Measurements from ENCODE around the gene NME3.
"Not testable (repeated sequence)": the region's sequence is repeated elsewhere in the genome, so short reads cannot be mapped to it uniquely, and the experiment has no call there.

The NME3 gene

DNA sequence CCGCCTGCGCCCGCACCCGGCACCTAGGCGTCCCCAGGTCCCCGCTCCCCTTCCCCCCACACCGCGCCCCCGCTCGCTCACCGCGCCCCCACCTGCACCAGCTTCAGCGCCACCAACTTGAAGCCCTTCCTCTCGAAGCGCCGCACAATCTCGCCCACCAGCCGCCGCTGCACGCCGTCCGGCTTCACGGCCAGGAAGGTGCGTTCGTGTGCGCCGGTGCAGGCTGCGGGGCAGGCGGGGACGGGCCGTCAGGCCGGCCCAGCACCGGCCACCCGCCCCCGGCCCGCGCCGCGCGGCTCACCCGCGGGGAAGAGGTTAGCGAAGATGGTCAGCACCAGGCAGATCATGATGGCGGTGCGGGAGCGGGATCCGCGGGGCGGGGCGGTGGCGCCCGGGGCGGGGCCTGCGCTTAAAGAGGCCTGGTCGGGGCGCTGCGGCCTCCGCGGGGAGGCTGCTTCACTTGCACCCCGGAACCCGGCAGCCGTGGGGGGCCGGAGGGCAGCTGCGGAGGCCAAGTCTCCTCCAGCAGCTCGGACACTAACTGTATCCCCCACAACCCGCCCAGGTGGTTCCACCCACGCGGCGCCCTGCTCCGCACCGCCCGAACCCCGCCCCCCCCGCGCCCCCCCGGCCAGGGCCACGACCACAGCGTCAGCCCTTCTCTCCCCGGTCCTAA, at the start of gene NME3:
NME3 (minus strand) TSS at position 356 of the 676 bp plus-strand sequence; CDS start at position 347, 9 bp downstream.
- DNase-seq = no peak

DNA sequence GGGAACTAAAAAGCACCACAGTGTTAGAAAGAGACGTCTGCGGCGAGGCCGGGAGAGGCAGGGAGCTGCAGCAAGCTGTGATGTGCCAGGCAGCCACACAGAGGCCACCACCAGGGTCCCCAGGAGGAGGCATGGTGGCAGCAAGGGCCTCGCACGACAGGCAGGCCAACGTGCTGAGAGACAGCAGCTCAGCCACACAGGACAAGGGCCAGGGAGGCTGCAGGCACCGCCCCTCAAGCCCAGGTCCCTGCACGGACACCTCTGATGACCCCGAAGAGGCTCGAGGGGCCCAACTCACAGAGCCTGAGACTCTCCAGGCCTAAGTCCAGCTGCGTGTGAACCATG, 49.6 kb upstream of the NME3 start:
- no peak for DNase-seq

DNA sequence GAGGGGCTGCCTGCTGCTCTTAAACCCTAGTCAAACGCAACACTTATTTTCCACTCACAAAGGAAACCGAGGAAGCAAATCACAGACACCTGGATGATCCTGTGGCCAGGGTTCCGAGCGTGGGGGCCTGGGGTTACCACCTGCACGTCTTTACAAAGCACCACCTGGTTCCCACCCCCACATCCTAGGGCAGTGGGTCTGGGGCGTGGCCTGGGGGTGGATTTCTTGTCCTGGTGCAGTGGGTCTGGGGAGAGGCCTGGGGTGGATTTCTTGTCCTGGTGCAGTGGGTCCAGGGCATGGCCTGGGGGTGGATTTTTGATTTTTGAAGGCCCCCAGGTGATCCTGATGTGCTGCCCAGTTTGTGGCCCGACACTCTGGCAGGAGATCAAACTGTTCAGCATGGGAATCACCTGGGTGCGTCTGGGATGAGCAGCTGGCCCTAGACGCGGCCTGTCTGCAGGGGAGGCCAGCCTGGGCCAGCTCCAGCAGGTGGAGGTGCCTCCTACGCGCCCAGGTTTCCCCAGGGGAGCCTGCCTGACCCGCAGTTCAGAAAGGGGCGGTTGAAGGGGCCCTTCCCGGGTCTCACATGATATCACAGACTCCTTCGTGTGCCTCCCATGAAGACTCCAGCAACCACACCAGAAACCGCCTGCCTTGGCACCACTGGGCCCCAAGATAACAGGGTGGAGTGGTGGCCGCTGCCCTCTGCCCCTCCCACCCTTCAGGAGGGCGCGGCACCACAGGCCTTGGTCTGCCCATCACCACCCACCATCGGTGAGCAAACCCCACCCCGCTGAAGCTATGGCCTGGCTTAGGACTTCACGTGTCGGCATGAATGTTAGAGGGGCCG, 49.0 kb upstream of the NME3 start:
- DNase-seq = no peak

DNA sequence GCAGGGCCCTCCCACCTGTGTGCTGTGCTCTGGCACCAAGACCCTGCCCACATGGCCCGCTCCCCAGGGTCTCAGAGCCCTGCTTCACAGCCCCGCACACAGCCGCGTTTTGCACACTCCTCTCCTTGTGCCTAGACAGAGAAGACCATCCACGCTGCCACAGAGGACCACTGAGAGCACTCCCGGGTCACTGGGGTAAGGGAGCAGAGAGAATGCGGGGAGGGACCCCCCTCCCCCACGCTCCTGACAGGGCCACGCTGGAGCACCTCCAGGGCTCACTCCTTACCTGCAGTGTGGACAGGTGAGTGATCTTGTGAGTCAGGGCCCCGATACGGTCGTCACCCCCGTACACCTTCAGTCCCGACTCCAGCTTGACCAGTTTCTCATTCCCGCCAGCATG, 48.3 kb upstream of the NME3 start:
- no peak for DNase-seq

DNA sequence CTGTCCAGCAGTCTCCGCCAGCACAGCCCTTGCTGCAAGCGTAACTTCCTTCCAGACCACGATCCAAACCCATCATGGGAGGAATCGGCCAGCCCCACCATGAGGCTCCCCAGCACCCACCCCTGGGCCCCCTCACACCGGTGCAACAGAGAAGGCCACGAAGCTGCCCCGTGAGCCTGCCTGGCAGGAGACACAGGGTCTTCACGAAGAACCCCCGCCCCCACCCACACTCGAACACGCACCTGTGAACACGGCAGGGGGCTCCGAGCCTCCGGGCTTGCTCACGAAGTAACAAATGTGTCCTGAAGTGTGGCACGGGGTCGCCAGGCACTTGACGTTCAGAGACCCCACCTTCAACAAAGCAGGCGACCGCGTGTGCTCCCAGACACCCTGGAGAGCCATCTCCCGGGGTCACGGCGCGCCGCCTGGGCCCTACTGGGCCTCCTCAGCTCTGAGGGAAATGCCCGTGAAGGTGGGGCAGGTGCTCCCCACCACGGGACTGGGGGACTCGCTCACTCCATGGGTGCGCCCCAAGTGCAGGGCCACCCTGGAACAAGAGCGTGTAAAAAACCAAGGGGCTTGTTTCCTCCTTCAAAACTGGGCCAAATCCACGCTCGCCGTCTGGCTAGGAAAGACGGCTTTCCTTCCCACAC, 47.7 kb upstream of the NME3 start:
- no peak for DNase-seq

DNA sequence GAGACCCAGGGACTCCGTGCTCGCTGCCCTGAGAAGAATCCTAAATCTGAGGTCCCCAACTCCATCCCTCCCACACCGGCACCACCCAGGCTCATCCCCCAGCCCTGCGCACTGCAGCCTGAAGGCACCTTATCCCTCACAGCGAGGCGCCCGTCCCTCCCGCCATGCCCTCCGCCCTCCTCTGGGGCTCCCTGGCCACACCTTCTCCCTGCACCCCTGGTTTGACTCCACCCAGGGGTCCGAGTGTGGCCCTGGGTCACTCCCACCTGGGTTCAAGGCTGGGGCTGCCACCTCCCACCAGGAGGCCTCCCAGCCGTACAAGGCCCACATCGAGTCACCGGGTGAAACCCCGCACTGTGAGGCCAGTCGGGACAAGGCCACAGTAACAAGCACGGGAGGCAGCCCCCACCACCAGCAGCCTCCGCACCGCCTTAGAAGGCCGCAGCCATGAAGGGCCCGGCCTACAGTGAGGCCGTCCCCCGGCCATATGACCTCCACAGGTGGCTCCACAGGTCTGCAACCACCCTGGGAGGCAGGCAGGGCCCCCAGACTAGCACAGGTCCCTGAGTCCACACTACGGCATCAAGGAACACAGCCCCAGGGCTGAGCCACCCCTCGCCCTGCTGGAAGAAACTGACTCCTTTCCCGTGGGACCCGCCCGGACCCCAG, 47.0 kb upstream of the NME3 start:
- DNase-seq = no peak

DNA sequence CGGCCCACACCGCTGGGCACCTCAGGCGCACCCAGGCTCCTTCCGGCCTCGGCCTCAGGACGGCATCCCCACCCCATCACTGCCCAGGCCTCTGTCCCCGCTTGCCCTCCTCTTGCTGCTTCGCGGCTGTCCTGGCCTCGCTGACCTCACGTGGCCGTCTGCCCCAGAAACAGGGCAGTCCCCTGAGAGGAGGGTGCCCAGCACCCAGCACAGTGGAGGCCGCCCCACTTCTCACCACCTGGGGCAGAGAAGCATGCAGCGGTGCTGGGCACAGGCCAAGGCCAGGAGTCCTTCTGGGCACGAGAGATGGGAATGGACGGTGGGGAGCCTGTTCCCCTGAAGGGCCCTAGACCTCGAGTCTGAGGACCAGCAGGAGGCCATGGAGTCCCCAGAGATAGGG, 46.4 kb upstream of the NME3 start:
- no peak for DNase-seq

DNA sequence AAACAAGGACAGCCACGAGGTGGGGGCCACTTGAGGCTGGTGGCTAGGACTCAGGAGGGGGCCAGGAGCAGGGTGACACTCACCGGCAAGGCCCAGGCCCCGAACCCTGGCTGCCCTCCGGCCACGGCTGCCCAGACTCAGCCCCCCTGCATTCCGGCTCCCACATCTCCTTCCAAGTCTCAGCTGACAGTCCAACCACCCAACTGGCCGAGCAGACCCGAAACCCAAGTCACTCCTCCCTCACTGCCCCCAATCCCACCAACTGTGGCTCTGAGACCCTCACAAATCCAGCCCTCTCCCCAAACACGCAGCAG, 45.9 kb upstream of the NME3 start:
- no peak for DNase-seq

DNA sequence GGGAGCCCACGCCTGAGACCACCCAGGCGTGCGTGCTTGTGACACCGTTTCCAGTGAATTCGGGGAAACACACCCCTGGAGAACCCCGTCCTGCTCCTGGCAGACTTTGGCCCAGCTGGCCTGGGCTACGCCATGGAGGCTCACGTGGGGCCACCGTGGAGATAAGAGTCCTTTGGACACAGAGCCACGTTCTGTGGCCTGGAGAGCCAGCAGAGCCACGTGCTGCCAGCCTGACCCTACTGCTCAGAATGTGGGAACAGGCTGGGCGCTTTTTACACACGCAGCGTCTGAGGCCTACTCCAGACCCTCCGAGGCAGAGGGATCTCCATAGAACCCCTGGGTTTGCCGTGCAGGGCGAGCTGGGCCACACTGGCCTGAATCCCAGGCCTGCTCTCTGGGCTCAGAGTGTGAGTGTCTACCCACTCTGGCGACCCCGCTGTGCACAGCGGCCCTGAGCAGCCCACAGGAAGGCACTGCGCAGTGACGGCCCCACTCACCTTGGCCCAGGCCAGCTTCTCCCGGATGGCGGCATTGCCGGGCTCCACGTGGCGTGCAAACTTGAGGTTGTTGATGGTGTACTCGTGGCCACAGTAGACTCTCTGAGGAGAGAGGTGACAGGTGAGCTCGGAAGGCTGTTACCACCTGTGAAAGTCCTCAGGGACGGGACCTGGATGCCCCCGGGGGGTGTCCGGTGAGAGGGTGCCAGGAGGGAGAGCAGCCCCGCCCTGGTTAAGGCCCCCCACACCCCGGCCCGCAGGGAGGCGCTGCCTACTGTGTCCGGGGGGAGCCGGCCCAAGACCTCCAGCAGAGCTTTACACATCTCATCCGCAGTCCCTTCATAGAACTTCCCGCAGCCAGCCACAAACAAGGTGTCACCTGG, 45.3 kb upstream of the NME3 start:
- DNase-seq = no peak

DNA sequence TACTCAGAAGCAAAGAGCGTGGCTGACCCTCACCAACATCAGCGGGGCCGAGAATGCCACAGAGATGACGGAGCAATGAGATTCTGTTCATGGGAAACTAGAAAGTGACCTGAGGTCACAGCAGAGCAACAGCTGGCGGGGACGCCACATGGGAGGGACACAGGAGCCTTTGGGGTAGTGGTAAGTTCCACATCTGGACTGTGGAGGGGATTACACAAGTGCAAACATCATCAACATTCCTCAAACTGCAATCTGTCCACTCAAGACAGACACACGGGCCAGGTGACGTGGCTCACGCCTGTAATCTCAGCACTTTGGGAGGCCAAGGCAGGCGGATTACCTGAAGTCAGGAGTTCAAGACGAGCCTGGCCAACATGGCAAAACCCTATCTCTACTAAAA, 44.1 kb upstream of the NME3 start:
- no peak for DNase-seq

DNA sequence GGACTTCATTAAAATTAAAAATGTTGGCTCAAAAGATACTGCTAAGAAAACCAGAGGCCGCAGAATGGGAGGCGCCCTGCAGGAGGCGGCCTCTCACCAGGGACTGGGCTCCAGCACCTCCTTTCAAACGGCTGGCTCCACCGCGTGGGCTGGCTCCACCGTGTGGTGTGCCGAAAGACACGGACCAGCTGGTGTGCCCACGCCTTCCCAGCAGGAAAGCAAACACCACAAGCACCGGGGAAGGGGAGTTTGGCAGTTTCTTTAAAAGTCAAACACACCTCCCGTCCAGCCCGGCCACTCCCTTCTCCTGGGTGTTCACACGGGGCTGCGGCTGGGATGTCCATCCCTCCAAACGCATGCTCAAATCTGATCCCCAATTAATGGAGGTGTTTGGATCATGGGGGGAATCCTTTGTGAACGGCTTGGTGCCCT, 41.4 kb upstream of the NME3 start:
- peak; percentile 33 for DNase-seq

DNA sequence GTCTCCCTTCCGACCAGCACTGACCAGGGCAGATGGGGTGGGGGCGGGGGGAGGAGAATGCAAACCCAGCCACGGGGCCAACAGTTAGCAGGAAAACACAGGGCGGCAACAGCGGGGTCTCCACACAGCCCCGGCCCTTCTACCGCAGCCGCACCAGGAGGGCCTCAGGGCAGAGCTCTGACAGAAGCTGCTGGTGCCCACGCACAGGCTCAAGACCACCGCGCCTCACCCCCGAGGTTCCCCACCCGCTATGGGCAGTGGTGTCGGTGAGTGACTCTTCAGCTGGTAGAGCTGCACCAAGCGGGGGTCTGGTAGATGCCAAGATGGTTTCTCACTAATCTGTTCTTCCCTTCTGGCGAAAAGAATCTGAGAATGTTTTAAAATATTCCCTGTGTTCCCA, 39.2 kb upstream of the NME3 start:
- no peak for DNase-seq

DNA sequence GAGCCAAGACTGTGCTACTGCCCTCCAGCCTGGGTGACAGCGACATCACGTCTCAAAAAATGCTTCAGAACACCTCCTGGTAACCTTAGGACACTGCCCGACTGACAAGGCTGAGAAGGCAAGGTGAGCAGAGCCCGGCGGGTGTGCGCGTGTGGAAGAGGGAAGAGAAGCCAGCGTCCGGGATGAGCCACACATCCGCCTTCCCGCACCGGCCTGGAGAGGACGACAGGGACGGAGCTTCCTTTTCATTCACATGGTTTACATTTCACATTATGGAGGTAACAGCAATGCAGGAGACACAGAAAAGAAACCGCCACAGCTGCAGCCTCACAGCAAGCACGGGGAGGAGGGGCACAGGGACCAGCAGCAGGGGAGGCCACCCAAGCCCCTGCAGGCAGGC, 38.8 kb upstream of the NME3 start:
- no peak for DNase-seq

DNA sequence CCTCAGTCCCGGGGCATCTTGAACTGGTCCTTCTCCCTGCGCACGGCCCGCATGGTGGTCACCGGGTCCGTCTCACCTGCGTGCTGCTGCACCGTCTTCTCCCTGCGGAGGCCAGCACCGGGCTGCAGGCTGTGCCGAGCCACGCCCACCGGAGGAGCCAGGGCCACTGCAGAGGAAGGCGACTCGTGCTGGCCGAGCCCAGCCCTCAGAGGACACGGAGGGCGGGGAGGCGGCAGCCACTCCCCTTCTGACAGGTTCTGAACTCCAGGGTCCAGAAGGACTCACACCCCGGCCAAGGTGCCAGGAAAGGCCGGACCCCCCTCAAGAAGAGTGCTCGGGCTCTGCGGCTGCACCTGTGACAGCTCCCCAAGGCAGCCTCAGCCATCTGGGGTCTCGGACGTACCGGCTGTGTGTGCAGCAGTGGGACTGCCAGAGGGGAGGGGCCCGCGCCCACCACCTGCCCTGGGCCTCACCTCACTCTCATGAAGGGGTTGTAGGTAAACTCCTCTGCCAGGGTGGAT, 38.0 kb upstream of the NME3 start:
- DNase-seq = no peak

DNA sequence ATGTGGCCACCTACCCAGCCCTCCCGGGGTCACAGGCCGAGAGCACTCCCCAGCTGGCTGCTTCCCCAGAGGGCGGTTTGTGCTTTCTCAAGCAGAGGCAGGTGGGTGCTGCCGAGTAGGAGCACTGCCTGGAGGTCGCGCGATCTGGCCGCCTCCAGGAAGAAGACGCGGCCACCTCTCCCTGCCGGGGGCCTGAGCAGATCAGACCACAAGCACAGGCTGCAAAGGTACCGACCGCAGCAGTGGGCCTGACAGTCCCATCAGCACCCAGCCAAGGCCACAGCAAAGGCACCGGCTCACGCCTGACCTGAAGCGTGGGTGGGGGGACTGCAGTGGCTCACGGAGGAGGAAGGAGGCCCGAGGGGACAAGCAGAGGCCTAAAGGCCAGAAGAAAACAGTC, 37.3 kb upstream of the NME3 start:
- no peak for DNase-seq

DNA sequence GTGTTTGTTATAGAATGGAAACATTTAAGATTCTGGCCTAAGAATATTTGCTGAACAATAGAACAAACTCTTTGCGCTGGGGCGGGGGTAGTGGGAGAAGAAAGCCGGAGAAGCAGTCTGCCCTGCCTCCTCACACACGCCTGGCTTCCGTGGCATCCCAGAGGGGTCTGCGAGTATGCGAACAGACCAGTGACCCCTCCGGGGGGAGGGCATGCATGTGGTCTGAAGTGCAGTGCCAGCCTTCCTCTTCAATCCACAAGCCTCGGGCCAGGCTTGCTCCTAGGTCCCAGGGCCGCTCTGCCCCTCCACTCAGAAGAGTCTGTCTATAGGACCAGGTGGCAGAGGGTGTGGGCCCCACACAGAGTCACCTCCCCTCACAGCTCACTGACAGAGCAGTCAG, 36.3 kb upstream of the NME3 start:
- DNase-seq = no peak

DNA sequence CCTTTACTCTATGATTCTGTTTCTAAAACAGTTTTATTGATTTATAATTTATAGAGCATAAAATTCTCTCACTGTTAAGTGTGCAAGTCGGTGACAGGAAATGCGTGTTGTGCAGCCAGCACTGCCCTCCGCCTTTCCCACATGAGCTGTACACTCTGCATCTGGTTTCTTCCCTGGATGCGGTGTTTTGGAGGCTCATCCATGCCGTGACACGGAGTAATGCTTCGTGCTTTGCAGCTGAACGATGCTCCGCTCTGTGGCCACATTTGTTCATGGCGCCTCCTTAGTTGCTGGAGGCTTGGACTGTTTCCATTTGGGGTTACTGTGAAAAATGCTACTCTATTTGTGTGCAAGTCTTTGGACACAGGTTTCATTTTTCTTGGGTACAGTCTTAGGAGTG, 29.4 kb upstream of the NME3 start:
- DNase-seq = no peak

DNA sequence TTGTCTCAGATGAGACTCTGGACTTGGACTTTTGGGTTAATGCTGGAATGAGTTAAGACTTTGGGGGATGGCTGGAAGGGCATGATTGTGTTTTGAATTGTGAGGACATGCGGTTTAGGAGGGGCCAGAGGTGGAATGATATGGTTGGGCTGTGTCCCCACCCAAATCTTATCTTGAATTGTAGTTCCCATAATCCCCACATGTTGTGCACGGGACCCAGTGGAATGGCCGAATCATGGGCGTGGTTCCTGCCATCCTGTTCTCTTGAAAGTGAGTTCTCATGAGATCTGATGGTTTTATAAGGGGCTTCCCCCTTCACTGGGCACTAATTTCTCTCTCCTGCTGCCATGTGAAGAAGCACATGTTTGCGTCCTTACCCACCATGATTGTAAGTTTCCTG, 27.9 kb upstream of the NME3 start:
- not testable (repeated sequence) for DNase-seq

DNA sequence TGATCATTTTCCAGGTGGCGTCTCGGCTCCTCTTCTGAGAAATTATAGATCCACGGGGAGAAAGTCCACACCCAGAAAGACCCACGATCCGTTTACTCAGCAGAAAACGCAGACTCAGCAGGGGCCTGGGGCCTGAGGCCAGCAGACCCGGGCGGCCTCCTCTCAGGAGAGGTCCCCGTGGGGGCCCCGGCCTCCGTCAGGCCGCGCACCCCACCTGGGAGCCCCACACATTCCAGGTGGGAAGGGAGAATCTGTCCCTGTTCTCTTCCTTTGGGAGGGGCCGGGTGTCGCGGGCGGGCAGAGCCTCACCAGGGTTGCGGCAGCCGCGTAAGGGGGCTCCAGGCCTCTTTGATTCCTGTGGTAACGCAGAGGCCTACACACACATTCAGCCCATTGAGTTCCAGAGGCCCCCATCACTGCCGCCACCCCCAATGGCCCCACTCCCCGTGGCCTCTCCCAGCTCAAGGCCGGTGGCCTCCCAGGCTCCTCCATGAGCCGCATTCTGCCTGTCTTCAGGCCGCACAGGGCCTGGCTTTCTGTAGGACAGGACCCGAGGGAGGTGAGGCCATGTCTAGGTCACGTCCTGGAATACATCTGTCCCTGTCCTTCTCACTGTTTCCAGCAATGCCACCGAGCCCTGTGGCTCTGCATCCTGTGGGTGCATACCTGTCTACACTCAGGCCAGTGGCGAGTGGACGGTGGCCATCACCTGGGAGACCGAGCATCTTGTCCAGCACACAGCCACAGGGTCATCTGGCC, 23.7 kb upstream of the NME3 start:
- no peak for DNase-seq

DNA sequence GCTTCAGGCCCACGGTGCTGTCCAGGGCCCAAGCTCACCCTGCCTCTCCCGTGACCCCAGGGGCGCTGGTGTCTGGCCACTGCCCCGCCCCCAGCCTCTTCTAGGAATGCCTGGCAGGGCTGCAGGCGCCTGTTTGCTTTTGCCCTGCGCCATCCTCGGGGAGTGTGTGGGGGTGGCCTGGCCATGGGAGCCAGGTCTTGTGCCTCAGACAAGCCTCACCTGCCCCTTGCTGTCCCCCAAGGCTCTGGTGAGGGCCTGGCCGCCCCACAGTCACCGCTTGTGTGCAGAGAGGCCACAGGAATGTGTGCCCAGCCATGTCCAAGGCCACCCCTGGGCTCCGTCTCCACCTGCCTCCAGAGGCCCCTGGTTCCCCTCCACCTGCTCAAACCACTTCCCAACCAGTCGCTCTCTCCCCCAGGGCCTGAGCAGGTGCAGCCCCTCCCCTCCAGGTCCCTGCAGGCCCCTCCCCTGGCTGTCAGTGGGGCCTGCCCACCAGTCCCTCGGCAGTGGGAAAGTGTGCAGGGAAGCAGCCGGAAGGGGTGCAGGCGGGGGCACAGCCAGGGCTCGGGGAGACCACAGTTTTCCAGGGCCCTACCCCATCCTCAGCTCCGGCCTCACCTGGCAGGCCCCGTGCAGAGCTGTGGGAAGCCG, 23.0 kb upstream of the NME3 start:
- DNase-seq = no peak

DNA sequence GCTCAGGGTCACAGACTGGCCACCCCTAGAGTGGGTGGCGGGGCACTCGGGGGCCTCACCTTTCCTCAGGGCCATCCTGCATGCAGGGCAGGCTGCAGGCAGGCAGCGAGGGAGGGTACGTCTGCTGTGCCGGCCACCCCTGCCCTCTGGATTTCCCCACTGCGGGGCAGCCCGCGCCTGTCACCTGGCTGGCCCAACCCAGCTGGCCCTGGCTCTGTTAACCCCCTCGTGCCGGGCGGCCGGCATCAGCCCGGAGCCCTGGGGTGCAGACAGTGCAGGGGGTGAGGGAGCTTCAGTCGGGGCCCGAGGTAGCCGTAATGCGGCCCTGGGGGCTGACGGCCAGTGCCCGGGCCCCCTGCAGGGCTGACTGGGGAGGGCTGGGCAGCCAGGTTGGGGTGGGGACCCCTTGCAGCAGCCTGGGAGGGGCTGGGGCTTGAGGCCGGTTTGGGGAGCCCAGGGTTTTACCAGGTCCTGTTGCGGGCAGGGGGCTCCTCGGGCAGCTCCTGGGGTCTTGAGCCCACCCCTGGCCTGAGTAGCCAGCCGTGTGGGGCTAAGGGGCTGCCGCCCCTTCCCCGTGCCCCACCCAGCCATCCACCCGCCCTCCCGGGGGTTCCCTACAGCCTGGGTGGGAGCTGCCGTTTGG, 22.4 kb upstream of the NME3 start, which contains the start of gene IGFALS:
IGFALS (minus strand) TSS at position 128 of the 643 bp plus-strand sequence; CDS start at position 75, 53 bp downstream.
- no peak for DNase-seq
